Stimulated activated CD4-positive, alpha-beta T cell treated with anti-CD3 and anti-CD28 coated beads, TNF-alpha, amount 100 ng/mL, for 24 hours (primary cell): ENCODE results near the gene CCT8L2.
A peak's percentile ranks its signal among the peaks of the same experiment; 100 is the strongest.
"Not testable (repeated sequence)": the region's sequence is repeated elsewhere in the genome, so short reads cannot be mapped to it uniquely, and the experiment has no call there.

Source experiments
- DNase-seq, 3 experiments: peaks; one replicate each; pipeline ENCODE4 v3.0.0-alpha.2; 2020; ENCODE audit warnings: low read depth in 3 of 3

The CCT8L2 gene, protein sequence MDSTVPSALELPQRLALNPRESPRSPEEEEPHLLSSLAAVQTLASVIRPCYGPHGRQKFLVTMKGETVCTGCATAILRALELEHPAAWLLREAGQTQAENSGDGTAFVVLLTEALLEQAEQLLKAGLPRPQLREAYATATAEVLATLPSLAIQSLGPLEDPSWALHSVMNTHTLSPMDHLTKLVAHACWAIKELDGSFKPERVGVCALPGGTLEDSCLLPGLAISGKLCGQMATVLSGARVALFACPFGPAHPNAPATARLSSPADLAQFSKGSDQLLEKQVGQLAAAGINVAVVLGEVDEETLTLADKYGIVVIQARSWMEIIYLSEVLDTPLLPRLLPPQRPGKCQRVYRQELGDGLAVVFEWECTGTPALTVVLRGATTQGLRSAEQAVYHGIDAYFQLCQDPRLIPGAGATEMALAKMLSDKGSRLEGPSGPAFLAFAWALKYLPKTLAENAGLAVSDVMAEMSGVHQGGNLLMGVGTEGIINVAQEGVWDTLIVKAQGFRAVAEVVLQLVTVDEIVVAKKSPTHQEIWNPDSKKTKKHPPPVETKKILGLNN

DNA sequence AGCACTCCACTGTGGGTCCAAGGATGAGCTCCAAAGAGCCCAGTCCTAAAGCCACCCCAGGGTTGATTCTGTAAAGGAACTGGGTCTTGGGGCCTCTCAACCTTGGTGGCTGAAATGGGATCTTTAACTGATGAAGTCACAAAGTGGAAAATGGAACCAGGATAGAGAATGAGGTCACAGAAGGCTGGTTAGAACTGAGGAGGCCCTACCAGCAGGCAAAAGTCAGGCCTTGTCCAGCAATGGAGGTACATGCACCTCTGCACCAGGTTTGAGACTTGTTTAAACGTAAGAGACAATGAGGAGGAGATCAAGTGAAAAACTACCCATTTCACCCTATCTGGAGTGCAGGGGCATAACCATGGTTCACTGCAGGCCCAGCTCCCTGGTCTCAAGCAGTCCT, at the start of gene CCT8L2:
TSS of gene CCT8L2 (minus strand) at position 101 of the 400 bp plus-strand sequence. CDS start 260 bp downstream, outside the sequence.
- not testable (repeated sequence) for DNase-seq

DNA sequence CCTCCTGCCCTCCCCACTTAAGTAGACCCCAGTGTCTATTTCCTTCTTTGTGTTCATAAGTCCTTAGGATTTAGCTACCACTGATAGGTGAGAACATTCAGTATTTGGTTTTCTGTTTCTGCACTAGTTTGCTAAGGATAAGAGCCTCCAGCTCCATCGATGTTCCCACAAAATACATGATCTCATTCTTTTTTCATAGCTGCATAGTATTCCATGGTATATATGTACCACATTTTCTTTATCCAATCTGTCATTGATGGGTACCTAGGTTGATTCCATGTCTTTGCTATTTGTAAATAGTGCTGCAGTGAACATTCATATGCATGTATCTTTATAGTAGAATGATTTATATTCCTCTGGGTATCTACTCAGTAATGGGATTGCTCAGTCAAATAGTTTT, 42.8 kb upstream of the CCT8L2 start:
- not testable (repeated sequence) for DNase-seq

DNA sequence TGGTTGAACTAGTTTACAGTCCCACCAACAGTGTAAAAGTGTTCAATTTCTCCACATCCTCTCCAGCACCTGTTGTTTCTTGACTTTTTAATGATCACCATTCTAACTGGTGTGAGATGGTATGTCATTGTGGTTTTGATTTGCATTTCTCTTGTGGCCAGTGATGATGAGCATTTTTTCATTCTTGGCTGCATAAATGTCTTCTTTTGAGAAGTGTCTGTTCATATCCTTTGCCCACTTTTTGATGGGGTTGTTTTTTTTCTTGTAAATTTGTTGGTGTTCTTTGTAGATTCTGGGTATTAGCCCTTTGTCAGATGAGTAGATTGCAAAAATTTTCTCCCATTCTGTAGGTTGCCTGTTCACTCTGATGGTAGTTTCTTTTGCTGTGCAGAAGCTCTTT, 41.5 kb upstream of the CCT8L2 start:
- DNase-seq, result not testable (repeated sequence)

DNA sequence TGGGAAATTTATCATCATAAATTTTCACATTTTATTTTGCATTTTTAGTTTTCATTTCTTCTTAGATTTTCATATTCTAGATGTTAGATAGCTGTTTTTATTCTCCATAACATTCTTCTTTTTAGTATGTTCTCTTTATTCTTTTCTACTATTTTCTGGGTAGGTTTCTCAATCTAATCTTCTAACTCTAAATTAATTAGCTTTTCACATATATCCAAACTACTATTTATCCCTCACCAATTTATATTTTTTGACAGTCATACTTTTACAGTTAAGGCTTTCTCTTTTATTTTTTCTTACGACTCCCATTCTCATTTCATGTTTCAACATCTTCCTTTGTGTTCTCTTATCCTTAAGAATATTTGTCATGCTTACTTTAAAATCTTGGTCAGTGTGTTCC, 35.9 kb upstream of the CCT8L2 start:
- not testable (repeated sequence) for DNase-seq

DNA sequence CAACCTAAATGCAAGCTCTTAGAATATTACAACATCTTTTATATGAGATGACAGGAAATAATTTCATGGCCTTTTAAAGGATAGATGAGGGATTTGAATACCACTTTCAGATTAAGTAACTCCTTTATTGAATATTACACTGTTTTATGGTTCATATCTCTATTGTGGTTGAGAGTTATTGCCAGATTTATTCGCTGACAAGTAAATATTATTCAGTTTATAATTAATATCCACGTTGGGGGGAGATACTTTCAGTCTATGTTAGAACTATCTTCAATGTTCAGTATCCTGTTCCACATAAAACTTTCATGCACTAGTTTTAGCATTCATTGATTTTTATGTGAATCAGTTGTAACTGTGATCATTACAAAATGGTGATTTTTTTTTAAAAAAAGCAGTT, 32.4 kb upstream of the CCT8L2 start:
- DNase-seq, result not testable (repeated sequence)

DNA sequence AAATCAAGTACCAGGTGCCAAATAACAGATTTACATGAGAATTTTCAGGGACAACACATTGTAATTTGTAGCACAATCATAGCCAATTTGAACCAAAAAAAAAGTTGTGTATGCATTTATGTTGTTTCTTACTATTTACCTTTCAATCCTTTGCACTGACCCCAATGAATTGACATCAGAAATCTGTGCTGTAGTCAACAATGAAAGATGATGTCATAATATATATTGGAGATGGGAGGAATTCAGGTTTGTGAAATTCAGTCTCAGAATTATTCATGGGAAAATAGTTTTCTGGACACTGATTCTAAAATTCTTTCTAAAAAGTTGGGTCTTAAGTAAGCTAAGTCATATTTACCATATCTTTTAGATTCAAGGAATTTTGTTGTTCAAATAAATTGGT, 31.0 kb upstream of the CCT8L2 start:
- DNase-seq, result not testable (repeated sequence)

DNA sequence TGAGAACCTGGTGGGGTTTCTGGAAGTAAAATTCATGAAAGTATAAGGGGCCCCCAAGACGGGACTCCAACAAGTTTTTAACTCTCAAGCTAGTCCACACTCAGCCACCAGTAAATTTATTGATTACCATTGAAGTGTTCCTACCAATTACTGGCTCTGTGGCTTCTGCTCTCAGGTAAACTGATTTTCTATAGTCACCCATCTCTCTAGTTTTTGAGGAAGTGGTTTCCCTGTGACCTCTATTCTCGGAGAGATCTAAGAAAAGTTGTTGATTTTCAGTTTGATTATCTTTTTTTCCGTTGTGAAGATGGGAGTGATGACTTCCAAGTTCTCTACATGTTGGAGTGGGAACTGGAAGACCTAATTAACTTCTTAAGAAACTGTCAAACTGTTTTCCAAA, 24.9 kb upstream of the CCT8L2 start:
- DNase-seq, result not testable (repeated sequence)

DNA sequence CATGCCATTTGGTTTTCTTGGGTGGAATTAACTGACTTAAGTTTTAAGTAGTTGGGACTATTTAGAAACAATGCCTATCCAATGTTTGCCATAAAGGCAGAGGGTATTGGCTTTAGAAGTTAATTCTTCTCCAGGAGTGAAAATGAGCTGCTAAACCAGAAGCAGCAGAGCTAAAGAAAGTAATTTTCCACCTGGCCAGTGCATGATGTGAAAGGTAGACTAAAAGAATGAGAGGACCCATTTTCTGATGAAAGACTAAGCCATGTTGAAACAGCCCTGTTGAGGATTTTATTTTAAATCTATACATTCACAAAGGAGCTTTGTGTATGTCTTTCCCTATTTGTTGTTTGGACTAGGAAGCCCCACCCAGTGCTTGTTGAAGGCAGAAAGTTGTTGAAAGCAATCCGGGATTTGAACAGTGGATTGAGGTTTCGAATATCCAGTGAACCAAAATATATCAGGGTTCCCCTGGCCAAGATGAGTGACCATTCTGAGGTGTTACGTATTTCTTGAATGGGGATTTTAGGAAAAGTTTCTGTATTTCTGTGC, 23.9 kb upstream of the CCT8L2 start:
- DNase-seq, result not testable (repeated sequence)

DNA sequence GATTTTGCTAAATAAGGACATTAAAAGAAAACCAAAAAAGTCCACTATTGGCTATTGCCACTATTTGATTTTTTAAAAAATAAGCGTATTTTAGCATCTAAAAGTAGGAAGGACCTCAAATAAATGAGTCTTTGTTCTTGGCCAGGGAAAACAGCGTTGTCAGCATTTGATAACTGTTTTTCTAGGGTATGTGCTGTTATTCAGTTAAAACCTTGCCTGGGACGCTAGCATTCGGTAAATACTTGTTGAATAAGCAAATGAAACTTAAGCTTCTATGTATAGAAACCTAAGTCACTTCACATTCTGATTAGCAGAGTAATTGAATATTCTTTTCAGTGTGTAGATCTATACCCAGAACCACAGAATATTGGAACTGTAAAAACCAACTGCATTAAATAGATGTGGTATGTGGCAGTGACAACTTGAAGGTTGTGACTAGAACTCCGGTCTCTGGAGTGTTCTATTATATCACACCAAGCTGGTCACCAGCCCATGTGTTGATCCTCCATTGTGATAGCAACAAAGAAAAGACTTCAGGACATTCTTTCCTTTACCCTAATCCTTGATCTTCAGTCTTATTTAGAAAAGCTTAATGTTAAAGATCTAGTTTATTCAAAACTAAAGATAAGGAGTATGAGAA, 23.1 kb upstream of the CCT8L2 start:
- DNase-seq, result not testable (repeated sequence)

DNA sequence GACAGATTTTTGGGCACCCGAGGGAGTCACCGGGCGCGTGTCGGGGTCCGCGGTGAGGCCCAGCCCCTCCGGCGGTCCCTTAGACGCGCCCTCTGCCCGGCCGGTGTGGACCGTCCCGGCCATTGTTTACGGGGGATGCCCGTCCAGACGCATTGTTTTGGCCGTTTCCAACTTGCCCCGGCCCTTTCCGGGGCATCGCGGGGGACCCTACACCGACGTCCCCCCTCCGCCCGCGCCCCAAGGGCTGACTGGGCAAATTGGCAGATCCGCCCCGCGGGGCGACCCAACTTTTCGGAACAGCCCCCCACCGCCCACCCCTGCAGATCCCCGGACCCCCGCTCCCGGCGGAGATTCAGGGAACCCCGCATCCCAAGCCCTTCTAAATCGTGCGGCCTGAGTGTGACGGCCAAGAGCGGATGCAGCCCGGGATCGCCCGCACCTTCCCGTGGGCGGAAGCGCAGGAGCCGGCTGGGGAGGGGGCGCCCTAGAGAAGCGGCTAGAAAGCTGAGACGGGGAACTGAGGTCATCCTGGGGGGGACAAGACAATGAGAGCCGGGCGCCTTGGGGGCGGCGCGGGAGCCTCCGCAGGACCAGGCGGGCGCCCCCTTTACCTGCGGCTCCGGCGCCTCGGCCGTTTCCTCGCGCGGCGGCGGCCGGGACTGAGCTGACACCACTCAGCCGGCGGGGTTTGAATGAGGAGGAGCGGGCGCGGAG, 17.1 kb upstream of the CCT8L2 start:
- DNase-seq, result no peak

DNA sequence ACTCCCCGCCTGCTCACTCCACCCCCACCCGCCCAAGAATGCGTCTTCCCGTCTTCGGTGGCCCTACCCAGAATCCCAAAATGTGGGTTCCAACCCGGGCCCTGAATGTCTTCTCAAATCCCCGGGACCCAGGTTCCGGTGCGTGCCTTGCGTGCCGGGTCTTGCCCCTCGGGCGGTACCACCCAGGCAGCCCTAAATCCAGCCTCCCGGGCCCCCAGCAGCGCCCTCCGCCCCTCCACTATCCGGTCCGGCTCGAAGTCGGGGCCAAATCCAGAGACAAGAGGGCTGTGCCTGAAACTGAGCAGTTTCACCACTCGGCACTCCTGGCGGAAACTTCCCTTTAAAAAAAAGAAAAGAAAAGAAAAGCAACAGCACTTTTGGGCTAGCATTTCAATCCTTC, 16.3 kb upstream of the CCT8L2 start:
- DNase-seq, result no peak

DNA sequence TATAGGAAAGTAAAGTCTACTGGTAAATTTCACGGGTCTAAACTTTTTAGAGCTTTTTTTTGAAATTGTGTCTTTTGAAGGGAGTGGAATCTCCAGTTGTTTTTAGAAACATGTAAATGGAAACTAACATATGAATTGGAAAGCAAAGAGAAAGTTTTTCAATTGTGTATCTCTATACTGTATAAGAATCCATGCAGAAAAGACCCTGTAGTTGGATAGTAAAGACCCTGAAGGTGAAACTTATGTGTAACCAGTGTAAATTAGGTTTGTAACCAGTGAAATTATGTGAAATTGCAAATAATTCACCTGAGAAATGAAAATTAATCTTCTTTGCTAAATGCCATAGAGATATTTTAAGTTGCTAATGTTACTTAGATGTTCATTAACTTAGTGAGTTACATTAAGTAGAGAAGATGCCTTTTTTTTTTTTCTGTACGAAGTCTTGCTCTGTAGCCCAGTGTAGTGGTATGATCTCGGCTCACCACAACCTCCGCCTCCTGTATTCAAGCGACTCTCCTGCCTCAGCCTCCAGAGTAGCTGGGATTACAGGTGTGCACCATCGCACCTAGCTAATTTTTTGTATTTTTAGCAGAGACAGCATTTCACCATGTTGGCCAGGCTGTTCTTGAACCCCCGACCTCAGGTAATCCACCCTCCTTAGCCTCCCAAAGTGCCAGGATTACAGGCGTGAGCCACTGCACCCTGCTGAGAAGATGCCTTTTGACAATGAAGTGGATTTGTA, 11.8 kb upstream of the CCT8L2 start:
- not testable (repeated sequence) for DNase-seq

DNA sequence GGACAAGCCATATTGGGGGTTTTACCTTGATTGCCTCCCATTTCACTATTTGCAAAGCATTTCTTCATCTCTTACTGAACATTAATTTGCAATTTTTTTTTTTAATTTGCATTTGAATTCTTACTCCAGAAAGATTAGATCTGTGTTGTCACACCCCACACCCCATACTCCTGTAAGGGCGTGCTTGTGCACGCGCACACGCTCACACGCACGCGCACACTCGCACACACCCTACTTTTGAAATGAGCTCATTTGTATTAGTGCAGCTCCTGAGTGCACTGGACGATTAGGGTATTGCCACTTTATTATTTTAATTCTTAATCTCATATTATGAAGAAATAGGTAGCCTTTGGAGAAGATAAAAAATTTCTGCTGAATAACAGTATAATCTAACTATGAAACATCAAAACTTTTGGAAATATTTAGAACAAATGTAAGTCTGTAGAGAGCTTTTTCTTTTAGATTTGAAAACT, 11.2 kb upstream of the CCT8L2 start:
- not testable (repeated sequence) for DNase-seq

DNA sequence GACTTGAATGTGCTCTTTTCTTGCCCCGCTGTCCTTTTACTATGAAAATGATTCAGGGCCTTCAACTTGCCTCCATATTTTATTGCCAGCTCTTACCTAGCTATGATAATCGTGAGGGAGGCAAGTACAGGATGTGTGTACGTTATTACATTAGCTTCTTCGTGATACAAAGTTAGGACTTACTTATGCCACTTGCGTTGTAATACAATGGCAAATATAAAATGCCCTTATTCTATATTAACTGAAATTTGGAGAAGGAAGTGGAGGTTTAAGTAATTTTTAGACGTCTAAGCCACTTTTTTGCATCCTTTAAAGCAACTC, 10.8 kb upstream of the CCT8L2 start:
- DNase-seq, result no peak

DNA sequence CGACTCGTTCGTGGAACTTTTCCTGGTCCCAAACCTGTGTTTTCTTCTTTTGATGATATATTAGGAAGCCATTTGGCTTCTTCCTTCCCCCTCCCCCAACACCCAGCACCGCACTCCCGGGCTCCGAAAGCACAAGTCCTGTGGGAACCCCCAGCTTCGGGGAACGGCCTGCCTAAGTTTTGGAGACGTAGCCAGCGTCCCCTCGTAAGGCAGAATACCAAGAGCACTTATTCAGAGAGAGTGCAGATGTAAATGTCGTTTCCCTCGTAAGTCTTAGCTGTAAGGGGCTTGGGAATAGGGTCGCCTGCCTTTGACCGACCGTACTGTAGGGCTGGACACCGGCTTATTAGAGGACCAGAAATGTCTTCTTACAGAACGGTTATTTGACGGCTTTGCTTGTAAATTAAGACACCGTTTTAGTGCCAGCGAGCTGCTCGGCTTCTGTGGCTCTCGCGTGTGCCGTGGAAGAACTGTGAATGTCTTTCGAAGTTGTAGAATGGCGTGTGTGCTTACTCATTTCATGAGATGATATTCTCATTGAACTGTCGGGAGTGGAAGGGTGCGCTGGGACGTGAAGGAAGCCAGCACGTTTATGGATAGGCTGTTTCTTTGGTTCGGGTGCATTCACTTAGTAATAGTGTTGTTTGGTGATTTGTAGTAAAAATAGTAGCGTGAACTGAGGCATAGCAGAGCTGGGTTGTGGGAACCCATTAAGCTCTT, 10.3 kb upstream of the CCT8L2 start:
- not testable (repeated sequence) for DNase-seq

DNA sequence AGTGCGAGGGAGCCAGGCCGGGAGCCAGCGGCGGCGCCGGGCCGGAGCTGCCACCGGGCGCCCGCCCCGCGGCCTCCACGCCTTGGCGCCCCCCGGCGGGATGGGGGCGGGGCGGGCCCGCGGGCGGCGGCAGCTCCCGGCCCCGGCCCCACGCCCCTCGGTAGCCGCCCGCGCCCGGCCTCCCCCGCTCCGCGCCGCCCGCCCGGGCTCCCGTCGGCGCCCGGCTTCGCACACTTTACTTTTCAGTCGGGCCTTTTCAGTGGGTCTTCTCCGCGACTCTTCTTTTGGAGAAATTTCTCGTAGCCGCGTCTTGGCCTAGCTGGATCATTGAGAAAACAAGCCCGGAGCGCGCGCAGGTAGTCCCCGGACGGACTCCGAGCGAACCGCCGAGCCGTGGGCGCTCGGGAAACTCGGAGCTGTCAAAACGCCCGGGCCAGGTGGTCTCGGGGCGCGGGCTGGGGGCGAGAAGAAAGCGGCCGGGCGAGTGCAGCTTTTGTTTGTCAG, 9.7 kb upstream of the CCT8L2 start:
- not testable (repeated sequence) for DNase-seq

DNA sequence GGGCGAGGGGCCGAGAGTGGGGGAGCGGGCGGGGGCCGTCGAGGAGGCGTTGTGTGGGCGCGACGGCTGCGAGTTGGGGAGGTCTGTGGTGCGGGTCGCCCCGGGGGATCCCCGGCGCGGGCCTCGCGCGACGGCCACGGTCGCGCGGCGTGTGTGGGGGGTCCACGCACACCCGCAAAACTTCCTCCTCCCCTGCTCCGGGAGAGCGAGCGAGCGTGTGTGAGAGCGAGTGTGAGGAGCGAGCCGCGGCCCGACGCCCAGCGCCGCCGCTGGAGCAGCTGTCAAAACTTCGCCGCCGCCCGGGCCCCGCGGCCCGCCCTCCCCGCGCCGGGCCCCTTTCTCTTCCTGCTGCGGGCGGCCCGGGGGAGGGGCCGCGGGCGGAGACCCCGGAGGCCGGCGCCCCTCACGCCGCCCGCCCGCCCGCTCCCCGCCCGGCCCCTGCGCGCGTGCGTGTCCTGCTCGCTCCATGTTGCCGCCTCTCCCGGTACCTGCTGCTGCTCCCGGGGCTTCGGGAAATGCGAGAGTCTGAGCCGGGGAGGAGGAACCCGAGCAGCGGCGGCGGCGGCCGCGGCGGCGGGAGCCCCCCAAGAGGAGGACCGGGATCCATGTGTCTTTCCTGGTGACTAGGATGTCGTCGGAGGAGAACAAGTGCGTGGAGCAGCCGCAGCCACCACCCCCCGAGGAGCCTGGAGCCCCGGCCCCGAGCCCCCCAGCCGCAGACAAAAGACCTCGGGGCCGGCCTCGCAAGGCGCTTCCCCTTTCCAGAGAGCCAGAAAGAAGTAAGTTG, 9.0 kb upstream of the CCT8L2 start:
- DNase-seq, result no peak

DNA sequence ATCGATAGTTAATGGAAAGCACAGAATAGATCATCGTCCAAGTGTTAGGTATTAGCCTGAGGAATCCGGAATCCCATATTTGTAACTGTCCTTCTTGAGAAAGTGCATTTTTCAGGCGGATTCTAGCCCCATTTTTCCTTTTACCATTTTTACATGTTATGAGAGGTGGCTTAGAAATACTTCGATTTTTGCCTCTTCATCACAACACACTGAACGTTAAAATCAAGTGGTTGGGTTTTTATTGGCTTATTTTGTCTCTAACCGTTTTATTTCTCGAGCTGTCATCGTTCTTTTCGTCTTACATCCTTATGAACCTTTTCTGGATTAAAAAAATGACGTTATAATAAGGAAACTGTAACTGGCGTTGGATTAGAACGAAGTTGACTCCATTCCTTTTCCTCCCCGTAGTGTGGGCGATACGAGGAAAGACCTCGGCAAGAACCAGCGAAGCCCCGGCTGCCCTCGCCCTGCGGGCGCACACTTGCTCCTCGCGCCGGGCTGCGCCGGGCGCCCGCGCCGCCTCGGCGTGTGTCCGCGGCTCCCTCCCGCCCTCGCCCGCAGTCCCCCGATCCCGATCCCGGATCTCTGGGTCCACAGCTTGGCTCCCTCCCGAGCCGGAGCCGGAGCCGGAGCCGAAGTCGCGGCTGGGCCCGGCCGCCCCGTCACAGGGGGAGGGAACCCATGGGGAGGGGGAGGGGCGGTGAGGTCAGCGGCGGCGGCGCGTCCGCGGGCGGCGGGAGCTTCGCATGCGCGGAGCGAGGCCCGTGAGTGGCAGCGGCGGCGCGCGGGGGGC, 8.2 kb upstream of the CCT8L2 start:
- peak in 1 of 3 experiments; percentile 15 for DNase-seq

DNA sequence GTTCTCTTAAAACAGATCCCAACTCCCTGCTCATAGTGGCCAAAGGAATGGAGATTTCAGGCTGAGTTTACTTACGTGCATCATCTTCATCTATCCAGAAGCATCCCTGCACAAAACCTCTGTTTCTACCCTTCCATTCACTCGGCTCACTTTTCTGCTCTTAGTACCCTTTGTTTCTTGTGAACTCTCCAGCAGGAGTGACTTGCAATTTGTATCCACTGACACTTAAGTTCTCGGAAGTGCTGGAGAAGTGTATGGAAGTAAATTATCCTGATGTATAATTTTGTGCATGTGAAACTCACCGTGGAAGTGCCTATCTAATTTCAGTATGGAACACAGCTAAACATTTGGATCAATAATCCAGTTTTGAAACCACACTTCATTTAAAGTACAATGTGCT, 7.0 kb upstream of the CCT8L2 start:
- not testable (repeated sequence) for DNase-seq
